ENCODE results near the gene LAMTOR2.
A peak's percentile ranks its signal among the peaks of the same experiment; 100 is the strongest.

DNA sequence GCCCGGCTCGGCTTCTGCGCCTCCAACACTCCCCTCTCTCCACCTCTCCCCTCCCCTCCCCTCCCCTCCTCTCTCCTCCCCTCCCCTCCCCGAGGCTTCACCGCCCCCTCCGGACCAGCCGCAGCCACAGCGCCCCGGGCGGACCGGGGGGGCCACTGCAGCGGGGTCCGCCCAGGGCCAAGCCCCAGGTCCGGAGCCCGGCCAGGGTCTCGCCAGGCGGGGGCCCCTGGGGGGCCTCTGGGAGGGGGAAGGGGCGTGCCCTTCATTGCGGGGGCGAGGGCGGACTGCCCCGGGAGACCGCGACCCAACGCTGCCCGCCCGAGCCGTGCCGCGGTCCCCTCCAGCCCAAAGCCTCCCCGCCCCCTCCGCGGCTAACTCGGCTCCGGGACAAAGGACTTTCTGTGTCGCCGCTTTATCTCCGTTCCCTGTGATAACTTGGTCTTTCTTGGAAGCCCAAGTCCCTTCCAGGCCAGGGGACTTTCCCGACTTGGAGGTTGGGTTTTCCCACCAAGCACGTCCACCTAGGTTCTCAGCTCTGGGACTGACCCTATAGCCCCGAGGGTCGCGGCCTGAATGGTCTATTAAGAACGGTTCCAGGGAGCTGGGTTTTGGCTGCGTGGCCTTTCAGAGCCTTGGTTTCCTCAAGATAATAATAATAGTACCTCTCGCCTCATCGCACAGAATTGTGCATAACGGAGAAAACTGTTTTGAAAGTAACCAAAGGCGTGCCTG is 648 bp upstream of the LAMTOR2 start, which contains the start of gene UBQLN4:
- TF ChIP-seq, protein P1, sequence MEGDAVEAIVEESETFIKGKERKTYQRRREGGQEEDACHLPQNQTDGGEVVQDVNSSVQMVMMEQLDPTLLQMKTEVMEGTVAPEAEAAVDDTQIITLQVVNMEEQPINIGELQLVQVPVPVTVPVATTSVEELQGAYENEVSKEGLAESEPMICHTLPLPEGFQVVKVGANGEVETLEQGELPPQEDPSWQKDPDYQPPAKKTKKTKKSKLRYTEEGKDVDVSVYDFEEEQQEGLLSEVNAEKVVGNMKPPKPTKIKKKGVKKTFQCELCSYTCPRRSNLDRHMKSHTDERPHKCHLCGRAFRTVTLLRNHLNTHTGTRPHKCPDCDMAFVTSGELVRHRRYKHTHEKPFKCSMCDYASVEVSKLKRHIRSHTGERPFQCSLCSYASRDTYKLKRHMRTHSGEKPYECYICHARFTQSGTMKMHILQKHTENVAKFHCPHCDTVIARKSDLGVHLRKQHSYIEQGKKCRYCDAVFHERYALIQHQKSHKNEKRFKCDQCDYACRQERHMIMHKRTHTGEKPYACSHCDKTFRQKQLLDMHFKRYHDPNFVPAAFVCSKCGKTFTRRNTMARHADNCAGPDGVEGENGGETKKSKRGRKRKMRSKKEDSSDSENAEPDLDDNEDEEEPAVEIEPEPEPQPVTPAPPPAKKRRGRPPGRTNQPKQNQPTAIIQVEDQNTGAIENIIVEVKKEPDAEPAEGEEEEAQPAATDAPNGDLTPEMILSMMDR (IDR thresholded peaks at IDR 0.05) = peak; percentile 57
- TF ChIP-seq EZH2 (IDR thresholded peaks at IDR 0.05) (no peak), EZH2phosphoT487 (IDR thresholded peaks at IDR 0.05) (no peak)

Measured in neural progenitor cell (in vitro differentiated cells).